CD4-positive, alpha-beta memory T cell (primary cell): Measurements from ENCODE around the gene RNF148. TPM values are rescaled to one million over a fixed set of nuclear protein-coding genes. Genes with fewer than 3 reads are reported as not detected.

Experiments
- CTCF ChIA-PET: fragments of 350-600 bp; sonication (Branson Sonifier 250); formaldehyde crosslinking; loops from one replicate; lab custom pipeline; 2021; ENCODE audit warnings: inconsistent platforms; ENCODE audit not compliant: partially characterized antibody; lab: Charles Lee
- POLR2A ChIA-PET: fragments of 350-600 bp; sonication (Branson Sonifier 250); formaldehyde crosslinking; loops from one replicate; lab custom pipeline; 2021; ENCODE audit not compliant: partially characterized antibody; lab: Charles Lee
- DNase-seq, 5 donors: peaks; one replicate each; pipeline versions ENCODE4 v3.0.0 to v3.0.0-alpha.2; 2020 to 2022; ENCODE audit warnings: mixed read lengths in 1 of 5
- H3K27ac ChIP-seq: one replicate; pipeline ENCODE4 v1.7.0; 2013; ENCODE audit warnings: low read depth, low read length
- H3K27me3 ChIP-seq: 2 replicates; pipeline ENCODE4 v1.7.0; 2013; ENCODE audit warnings: mild to moderate bottlenecking, low read length, moderate library complexity; ENCODE audit not compliant: insufficient read depth
- H3K36me3 ChIP-seq: 2 replicates; pipeline ENCODE4 v1.7.0; 2013; ENCODE audit warnings: mild to moderate bottlenecking, low read length, moderate library complexity; ENCODE audit not compliant: insufficient read depth
- H3K4me1 ChIP-seq: 2 replicates; pipeline ENCODE4 v1.7.0; 2013; ENCODE audit warnings: mild to moderate bottlenecking, low read length, moderate library complexity; ENCODE audit not compliant: insufficient read depth
- H3K4me3 ChIP-seq, 2 donors: one replicate each; pipeline ENCODE4 v1.7.0; 2013; ENCODE audit warnings: low read length in 2 of 2, mild to moderate bottlenecking in 1 of 2
- H3K9me3 ChIP-seq, 2 donors: one replicate each; pipeline ENCODE4 v1.7.0; 2013; ENCODE audit warnings: low read length in 2 of 2, control low read depth in 1 of 2; ENCODE audit not compliant: control insufficient read depth in 1 of 2
- H3K27ac Mint-ChIP-seq, 7 donors: one replicate each; pipeline ENCODE4 v1.8.0; 2020 to 2021; ENCODE audit warnings: mixed read lengths in 7 of 7, mild to moderate bottlenecking in 6 of 7, inconsistent platforms in 3 of 7, moderate library complexity in 3 of 7
- H3K27me3 Mint-ChIP-seq, 2 donors: one replicate each; pipeline ENCODE4 v1.8.0; 2020 to 2021; ENCODE audit warnings: mixed read lengths in 2 of 2
- H3K36me3 Mint-ChIP-seq, 2 donors: one replicate each; pipeline ENCODE4 v1.8.0; 2020 to 2021; ENCODE audit warnings: mixed read lengths in 2 of 2, inconsistent platforms in 1 of 2, mild to moderate bottlenecking in 1 of 2
- H3K4me1 Mint-ChIP-seq, 4 donors: one replicate each; pipeline ENCODE4 v1.8.0; 2020 to 2021; ENCODE audit warnings: mixed read lengths in 4 of 4, mild to moderate bottlenecking in 1 of 4
- H3K4me3 Mint-ChIP-seq, 8 donors: one replicate each; pipeline ENCODE4 v1.8.0; 2020 to 2021; ENCODE audit warnings: mixed read lengths in 8 of 8, mild to moderate bottlenecking in 7 of 8, moderate library complexity in 6 of 8, inconsistent platforms in 3 of 8
- H3K9me3 Mint-ChIP-seq, 8 donors: one replicate each; pipeline ENCODE4 v1.8.0; 2020 to 2021; ENCODE audit warnings: mixed read lengths in 8 of 8, mild to moderate bottlenecking in 5 of 8, inconsistent platforms in 3 of 8, moderate library complexity in 1 of 8
- intact Hi-C: fragments of 100-400 bp; cut with micrococcal nuclease; formaldehyde crosslinking; loops from one replicate; pipeline ENCODE4 v1.15.1; 2023
- polyA plus RNA-seq, 2 donors: library from polyadenylated mRNA; unstranded; fragments of 300-500 nt; fragmentation: Illumina TruSeq; gene quantifications; one replicate each; pipeline ENCODE4 v1.2.3, GENCODE V29; 2021
- total RNA-seq, 2 experiments: library from RNA; stranded (reverse); gene quantifications; one replicate each; pipeline ENCODE4 v1.2.3, GENCODE V29; 2021

RNF148 gene, protein sequence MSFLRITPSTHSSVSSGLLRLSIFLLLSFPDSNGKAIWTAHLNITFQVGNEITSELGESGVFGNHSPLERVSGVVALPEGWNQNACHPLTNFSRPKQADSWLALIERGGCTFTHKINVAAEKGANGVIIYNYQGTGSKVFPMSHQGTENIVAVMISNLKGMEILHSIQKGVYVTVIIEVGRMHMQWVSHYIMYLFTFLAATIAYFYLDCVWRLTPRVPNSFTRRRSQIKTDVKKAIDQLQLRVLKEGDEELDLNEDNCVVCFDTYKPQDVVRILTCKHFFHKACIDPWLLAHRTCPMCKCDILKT
- total RNA-seq (not detected), polyA plus RNA-seq (not detected)

GRCh38 chr7:122702872-122703510, at the start of gene RNF148:
RNF148 (minus strand) TSS chr7:122702922; CDS start chr7:122702750, 172 bp downstream.
- Histone ChIP-seq H3K27ac (no peak within 1 kb of the TSS), H3K4me3 (no peak within 1 kb of the TSS), H3K36me3 (no peaks in the 10 kb centered on the region), H3K4me1 (no peaks in the 10 kb centered on the region), H3K27me3 (no peaks in the 10 kb centered on the region), H3K9me3 (no peaks in the 10 kb centered on the region)
- intact Hi-C loops = no loop called here
- Mint-ChIP-seq H3K9me3 (peaks cover 0 to 16% (median 4%) of the 10 kb centered on the region in 8 donors), H3K36me3 (no peaks in the 10 kb centered on the region), H3K4me3 (no peak within 1 kb of the TSS), H3K4me1 (no peaks in the 10 kb centered on the region), H3K27ac (no peak within 1 kb of the TSS), H3K27me3 (no peaks in the 10 kb centered on the region)
- ChIA-PET CTCF (no interaction called here), POLR2A (no interaction called here)
- no peak for DNase-seq

- Histone ChIP-seq H3K4me3 (no peak overlapping the region), H3K36me3 (no peaks in the 10 kb centered on the region), H3K9me3 (no peaks in the 10 kb centered on the region), H3K4me1 (no peaks in the 10 kb centered on the region), H3K27me3 (no peaks in the 10 kb centered on the region), H3K27ac (no peak overlapping the region)
- Mint-ChIP-seq H3K4me1 (no peaks in the 10 kb centered on the region), H3K9me3 (peaks cover 0 to 8% (median 2%) of the 10 kb centered on the region in 8 donors), H3K36me3 (no peaks in the 10 kb centered on the region), H3K27me3 (no peaks in the 10 kb centered on the region), H3K27ac (no peak overlapping the region), H3K4me3 (no peak overlapping the region)
- no peak for DNase-seq
- intact Hi-C loops = no loop called here
- CTCF ChIA-PET = no interaction called here
- POLR2A ChIA-PET = no interaction called here
Observed at GRCh38 chr7:122750389-122750788, 47.7 kb upstream of the RNF148 start.

DNA sequence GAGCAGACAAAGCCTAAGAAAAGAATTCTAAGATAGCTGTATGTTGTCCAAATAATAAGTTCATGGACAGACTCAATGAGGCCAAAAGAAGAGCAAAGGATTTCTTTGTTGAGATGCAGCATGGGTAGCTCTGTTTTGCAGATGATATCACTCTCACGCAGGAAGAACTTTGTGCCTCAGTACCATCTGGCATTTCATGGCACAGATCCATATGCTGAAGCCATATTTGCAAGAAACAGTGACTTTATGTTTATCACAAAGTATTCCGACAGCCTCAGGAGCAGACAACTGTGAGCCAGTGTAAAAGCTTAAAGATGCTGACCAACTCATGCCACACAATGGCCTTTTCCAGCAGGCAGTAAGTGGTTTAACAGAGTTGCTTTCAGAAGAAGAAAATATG, 45.5 kb upstream of the RNF148 start:
- POLR2A ChIA-PET = no interaction called here
- CTCF ChIA-PET = no interaction called here
- no peak overlapping the region for H3K27ac Mint-ChIP-seq

GRCh38 chr7:122746948-122747347, 44.2 kb upstream of the RNF148 start:
- intact Hi-C loops = no loop called here
- no peaks in the 10 kb centered on the region for H3K27me3 Mint-ChIP-seq
- H3K9me3 Mint-ChIP-seq = peaks cover 0 to 5% (median 2%) of the 10 kb centered on the region in 8 donors
- H3K4me1 Mint-ChIP-seq = no peaks in the 10 kb centered on the region
- no peaks in the 10 kb centered on the region for H3K27me3 ChIP-seq
- no peaks in the 10 kb centered on the region for H3K9me3 ChIP-seq
- no peaks in the 10 kb centered on the region for H3K36me3 Mint-ChIP-seq
- ChIA-PET POLR2A (no interaction called here), CTCF (no interaction called here)
- H3K4me1 ChIP-seq = no peaks in the 10 kb centered on the region
- no peaks in the 10 kb centered on the region for H3K36me3 ChIP-seq
- H3K4me3 ChIP-seq = no peak overlapping the region
- DNase-seq = no peak
- H3K27ac ChIP-seq = no peak overlapping the region
- no peak overlapping the region for H3K27ac Mint-ChIP-seq
- no peak overlapping the region for H3K4me3 Mint-ChIP-seq

More for the DNA sequence above, 45.5 kb upstream of the RNF148 start:
- H3K4me3 Mint-ChIP-seq = no peak overlapping the region
- DNase-seq = no peak
- no peaks in the 10 kb centered on the region for H3K4me1 Mint-ChIP-seq
- Histone ChIP-seq H3K27me3 (no peaks in the 10 kb centered on the region), H3K27ac (no peak overlapping the region), H3K4me1 (no peaks in the 10 kb centered on the region), H3K4me3 (no peak overlapping the region), H3K36me3 (no peaks in the 10 kb centered on the region), H3K9me3 (no peaks in the 10 kb centered on the region)
- no peaks in the 10 kb centered on the region for H3K27me3 Mint-ChIP-seq
- peaks cover 0 to 8% (median 3%) of the 10 kb centered on the region in 8 donors for H3K9me3 Mint-ChIP-seq
- H3K36me3 Mint-ChIP-seq = no peaks in the 10 kb centered on the region
- intact Hi-C loops = no loop called here

DNA sequence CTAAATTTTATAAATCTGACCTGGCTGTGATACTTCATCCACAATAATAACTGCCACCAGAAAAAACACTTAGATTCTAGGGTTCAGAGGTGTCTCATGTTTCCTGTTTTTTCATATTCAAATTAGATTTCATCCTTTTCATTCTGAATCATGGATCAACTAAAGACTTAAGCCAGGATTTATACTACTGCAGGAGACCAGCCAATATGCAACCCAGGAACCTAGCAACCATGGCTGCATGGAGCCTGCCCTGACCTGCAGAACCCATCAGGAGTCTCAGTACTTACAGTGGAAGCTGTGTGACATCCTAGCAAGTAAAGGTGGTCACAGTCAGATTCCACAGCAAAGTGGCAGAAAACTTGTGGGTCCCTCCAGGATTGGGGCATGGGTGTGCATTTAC, 40.5 kb upstream of the RNF148 start:
- H3K27me3 ChIP-seq = no peaks in the 10 kb centered on the region
- Mint-ChIP-seq H3K36me3 (no peaks in the 10 kb centered on the region), H3K27me3 (no peaks in the 10 kb centered on the region), H3K4me1 (no peaks in the 10 kb centered on the region), H3K9me3 (peaks cover 0 to 11% (median 2%) of the 10 kb centered on the region in 8 donors), H3K27ac (no peak overlapping the region), H3K4me3 (no peak overlapping the region)
- no peak for DNase-seq
- ChIA-PET CTCF (no interaction called here), POLR2A (no interaction called here)
- H3K36me3 ChIP-seq = no peaks in the 10 kb centered on the region
- no peak overlapping the region for H3K27ac ChIP-seq
- no peaks in the 10 kb centered on the region for H3K9me3 ChIP-seq
- no peak overlapping the region for H3K4me3 ChIP-seq
- intact Hi-C loops = no loop called here
- no peaks in the 10 kb centered on the region for H3K4me1 ChIP-seq

DNA sequence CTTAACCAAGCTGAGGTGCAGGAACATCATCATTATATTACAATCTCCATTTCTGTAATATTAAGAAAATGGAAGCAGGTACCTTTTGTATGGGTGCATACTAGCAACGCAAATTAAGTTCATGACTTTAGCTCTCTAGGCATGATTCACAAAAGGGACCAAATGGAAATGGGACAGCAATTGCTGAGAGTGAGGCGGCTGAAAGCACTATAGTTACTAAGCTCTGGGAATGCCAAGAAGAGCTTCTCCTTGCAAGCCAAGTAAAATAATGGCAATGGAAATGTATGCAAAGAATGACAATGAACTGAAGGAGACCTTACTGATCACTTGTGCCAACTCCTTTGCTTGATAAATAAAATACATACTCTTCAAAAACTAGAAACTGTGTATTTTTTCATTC, 36.2 kb upstream of the RNF148 start:
- Mint-ChIP-seq H3K9me3 (peaks cover 0 to 13% (median 4%) of the 10 kb centered on the region in 8 donors), H3K36me3 (no peaks in the 10 kb centered on the region), H3K27me3 (no peaks in the 10 kb centered on the region), H3K27ac (no peak overlapping the region), H3K4me1 (no peaks in the 10 kb centered on the region), H3K4me3 (no peak overlapping the region)
- H3K4me1 ChIP-seq = no peaks in the 10 kb centered on the region
- ChIA-PET CTCF (no interaction called here), POLR2A (no interaction called here)
- H3K9me3 ChIP-seq = no peaks in the 10 kb centered on the region
- DNase-seq = no peak
- H3K36me3 ChIP-seq = no peaks in the 10 kb centered on the region
- intact Hi-C loops = no loop called here
- no peak overlapping the region for H3K4me3 ChIP-seq
- no peaks in the 10 kb centered on the region for H3K27me3 ChIP-seq
- no peak overlapping the region for H3K27ac ChIP-seq

- DNase-seq = no peak
- no peak overlapping the region for H3K4me3 Mint-ChIP-seq
- H3K27ac Mint-ChIP-seq = no peak overlapping the region
- POLR2A ChIA-PET = no interaction called here
- Histone ChIP-seq H3K36me3 (no peaks in the 10 kb centered on the region), H3K9me3 (no peaks in the 10 kb centered on the region), H3K27ac (no peak overlapping the region), H3K4me1 (no peaks in the 10 kb centered on the region), H3K27me3 (no peaks in the 10 kb centered on the region), H3K4me3 (no peak overlapping the region)
- CTCF ChIA-PET = no interaction called here
- intact Hi-C loops = no loop called here
- H3K27me3 Mint-ChIP-seq = no peaks in the 10 kb centered on the region
- no peaks in the 10 kb centered on the region for H3K36me3 Mint-ChIP-seq
- no peaks in the 10 kb centered on the region for H3K4me1 Mint-ChIP-seq
- H3K9me3 Mint-ChIP-seq = peaks cover 0 to 13% (median 4%) of the 10 kb centered on the region in 8 donors
Observed at GRCh38 chr7:122736183-122736582, 33.5 kb upstream of the RNF148 start.
